GM18505 (cell line): ENCODE measurements around the gene DYNC2H1.
"Not testable (repeated sequence)": the region's sequence is repeated elsewhere in the genome, so short reads cannot be mapped to it uniquely, and the experiment has no call there.

Source experiments
- ATAC-seq: cut with Tn5 transposase; IDR thresholded peaks from one replicate; pipeline ENCODE4 v1.9.1; 2021; ENCODE audit not compliant: unreplicated experiment
- POLR2A ChIP-seq: IDR thresholded peaks from 4 replicates; pipeline ENCODE4 v1.6.1; 2011; ENCODE audit warnings: borderline replicate concordance; ENCODE audit not compliant: insufficient read depth, insufficient read length; ENCODE audit errors: extremely low read depth

DYNC2H1 gene

DNA sequence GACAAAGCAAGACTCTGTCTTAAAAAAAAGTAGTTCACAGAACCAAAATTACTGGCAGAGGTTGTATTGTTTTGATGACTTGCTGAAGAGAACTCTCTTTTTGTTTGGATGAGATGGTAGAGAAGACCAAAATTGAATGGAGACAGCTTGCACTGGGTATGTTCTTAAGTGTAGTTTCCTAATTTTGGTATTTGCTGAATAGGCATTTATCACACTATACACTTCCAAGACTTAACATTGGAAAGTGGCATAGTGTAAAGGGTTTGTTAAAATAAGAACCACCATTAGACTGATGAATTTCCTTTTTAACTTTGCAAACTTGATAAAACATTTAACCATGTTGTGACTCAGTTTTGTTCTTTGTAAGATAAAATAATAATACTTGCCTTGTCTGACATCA is 11.9 kb upstream of the DYNC2H1 start:
- TF ChIP-seq POLR2A: no peak
- no peak for ATAC-seq

GRCh38 chr11:103109818-103110388 is 677 bp downstream of the DYNC2H1 start:
- no peak for TF ChIP-seq POLR2A
- ATAC-seq: no peak

DNA sequence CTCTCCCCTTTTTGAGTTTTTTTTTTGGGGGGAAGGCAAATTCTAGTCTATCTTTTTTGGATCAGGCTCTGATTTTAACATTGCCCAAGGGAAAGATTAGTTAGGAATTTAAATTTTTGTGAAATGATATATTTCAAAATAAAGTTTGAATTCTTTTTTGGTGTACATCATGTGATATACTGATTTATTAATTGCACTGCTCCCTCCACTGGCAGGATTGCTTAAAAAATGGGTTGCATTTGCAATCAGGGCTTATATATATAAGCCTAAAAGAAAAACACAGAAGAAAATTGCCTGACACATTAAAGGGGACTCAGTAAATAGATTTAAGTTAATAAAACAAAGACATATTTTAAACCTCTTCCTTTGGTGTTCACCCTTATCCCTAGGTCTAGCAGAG is 1.2 kb downstream of the DYNC2H1 start:
- ATAC-seq: no peak
- TF ChIP-seq POLR2A: no peak

DNA sequence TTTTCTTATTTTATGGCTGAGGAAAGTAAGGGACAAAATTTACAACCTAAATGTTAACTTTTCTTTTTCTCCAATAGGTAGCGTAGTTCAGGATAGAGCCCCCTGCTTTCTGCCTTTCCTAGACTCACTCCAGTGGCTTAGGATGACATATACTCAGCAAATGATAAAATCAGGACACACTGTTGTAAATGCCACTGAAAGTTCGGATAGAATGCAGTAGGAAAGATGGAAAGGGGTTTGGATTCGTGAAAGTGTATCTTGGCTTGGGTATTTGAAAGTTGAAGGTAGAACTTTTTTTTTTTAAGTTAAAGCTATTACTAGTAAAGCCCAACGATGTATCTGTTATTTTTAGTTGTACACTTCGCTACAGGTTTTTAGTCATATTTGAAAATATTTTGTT is 2.2 kb downstream of the DYNC2H1 start:
- ATAC-seq: no peak
- no peak for TF ChIP-seq POLR2A

DNA sequence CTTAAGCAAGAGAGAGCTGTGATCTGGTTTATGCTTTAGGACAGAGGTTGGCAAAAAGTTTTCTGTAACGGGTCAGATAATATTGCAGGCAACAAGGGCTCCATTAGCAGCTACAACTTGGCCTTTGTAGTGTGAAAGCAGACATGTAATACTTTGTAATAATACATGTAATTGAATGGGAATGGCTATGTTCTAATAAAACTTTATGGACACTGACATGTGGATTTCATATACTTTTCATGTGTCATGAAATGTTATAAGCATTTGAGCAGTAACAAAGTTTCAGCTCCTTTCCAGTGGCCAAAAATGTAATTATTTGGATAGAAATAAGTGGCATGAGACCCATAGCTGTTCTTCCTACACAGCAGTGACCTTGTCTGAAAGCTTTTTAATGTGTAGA is 3.1 kb downstream of the DYNC2H1 start:
- TF ChIP-seq POLR2A: no peak
- no peak for ATAC-seq

GRCh38 chr11:103114836-103115235 is 5.6 kb downstream of the DYNC2H1 start:
- no peak for TF ChIP-seq POLR2A
- no peak for ATAC-seq

- ATAC-seq: no peak
- no peak for TF ChIP-seq POLR2A
Observed at GRCh38 chr11:103125462-103125861, 16.2 kb downstream of the DYNC2H1 start.

GRCh38 chr11:103141986-103142385 is 32.8 kb downstream of the DYNC2H1 start:
- ATAC-seq: not testable (repeated sequence)

DNA sequence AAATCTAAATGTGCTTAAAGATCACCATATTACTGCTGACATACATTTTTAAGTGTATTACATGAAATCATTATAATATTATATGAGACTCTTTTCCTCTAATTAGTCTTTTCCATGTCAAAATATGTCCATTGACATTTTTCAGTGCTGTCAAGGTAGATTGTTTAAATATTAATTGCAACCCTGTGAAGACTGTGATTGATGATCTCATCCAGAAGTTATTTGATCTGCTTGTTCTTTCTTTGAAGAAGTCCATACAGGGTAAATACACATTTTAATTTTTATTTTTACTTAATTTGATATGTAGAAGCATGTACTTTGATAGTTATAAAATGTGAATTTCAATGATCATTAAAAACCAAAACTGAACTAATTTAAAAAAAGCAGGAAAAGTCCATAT is 38.4 kb downstream of the DYNC2H1 start:
- no peak for ATAC-seq
- no peak for TF ChIP-seq POLR2A

- no peak for TF ChIP-seq POLR2A
- ATAC-seq: no peak
Observed at GRCh38 chr11:103157542-103157941, 48.3 kb downstream of the DYNC2H1 start.

DNA sequence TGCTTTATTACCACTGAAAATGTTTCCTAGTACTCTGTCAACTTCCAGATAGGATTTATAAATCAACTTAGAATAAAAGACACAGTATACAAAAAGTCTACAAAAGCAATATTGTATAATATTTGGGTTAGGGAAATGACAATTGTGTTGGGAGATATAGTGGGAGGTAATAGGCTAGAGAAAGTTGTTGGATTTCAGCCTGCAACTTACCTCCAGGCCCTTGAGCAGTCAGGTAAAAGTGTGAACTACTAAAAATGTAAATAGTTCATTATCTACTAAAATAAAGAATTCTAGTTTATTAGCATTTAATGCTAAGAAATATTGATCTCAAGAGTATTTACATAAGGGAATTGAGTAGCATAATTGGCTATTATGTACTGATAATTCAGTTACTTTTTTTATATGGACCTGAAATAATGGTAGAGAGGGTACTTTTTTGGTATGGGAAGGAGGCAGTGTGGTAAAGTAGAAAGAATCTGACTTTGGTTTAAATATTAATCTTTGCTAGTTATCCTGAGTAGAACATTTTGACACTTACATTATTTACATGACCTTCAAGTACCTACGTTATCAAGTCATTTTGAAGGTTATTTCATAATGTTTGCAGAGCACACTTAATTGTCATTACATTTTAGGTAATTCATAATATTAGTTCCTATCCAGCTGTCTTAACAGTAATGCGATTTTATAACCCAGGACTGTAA is 55.0 kb downstream of the DYNC2H1 start:
- ATAC-seq: no peak
- TF ChIP-seq POLR2A: no peak

DNA sequence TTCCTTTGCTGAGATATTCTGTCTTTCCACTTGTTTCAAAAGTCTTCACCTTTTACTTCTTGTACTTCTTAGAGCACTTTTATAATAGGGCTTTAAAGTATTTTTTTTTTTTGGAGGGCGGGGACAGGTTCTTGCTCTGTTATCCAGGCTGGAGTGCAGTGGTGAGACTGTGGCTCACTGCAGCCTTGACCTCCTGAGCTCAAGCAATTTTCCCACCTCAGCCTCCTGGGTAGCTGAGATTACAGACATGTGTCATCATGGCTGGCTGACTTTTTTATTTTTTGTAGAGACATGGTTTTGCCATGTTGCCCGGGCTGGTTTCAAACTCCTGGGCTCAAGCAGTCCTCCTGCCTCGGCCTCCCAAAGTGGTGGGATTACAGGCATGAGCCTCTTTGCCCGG is 57.9 kb downstream of the DYNC2H1 start:
- TF ChIP-seq POLR2A: no peak
- no peak for ATAC-seq

DNA sequence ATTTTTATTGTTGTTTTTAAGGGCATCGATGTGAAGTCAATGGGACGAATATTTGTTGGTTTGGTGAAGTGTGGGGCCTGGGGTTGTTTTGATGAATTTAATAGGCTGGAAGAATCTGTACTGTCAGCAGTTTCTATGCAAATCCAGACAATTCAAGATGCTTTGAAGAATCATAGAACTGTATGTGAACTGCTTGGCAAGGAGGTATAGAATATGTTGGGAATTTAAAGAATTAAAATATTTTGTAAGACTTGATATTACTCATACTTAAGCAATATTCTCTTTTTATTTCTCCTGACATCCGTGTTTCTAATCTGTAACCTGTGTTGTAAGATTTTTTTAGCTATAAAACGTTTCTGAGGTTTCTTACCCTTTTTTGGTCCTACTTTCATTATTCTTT is 61.6 kb downstream of the DYNC2H1 start:
- ATAC-seq: no peak
- no peak for TF ChIP-seq POLR2A

DNA sequence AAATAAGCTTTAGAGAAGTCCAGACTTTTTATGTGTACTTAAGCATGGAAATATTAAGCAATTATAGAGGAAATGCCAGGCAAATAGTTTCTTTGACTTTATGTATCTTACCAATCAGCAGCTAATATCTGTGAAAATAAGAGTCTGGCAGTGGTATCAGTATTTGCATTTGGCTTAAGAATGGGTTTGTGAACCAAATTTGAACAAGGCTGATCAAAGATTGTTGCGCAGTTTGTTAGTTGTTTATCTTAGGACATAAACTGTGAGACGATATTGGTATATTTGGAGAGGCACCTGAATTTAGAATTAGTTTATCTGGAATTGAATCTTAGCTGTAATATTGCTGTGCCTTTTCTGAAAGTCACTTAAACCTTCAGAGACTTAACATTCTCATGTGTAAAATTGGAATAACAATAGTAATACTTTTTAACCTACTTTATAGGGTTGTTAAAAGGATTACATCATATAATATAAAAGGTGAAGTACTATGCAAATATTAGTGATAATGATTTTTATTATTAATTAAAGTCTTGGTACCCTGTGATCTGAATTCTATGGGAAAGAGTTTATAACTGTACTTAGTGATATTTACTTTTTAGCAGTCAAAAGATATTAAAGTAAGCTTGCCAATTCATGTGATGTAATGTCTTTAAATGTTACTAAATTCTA is 66.4 kb downstream of the DYNC2H1 start:
- ATAC-seq: no peak
- TF ChIP-seq POLR2A: no peak

- TF ChIP-seq POLR2A: no peak
- ATAC-seq: no peak
Observed at GRCh38 chr11:103183981-103184611, 74.9 kb downstream of the DYNC2H1 start.
